ENCODE data around the gene ATAD5.
A peak's percentile ranks its signal among the peaks of the same experiment; 100 is the strongest.
"Not testable (repeated sequence)": the region's sequence is repeated elsewhere in the genome, so short reads cannot be mapped to it uniquely, and the experiment has no call there.

The ATAD5 gene

GRCh38 chr17:30812218-30813177, 19.3 kb upstream of the ATAD5 start:
- no peak for DNase-seq
- TF ChIP-seq POLR2A (IDR thresholded peaks at IDR 0.05; ENCODE audit: low read length) (no peak), GATA1 (IDR thresholded peaks at IDR 0.05; ENCODE audit: low read depth, low read length) (no peak)

DNA sequence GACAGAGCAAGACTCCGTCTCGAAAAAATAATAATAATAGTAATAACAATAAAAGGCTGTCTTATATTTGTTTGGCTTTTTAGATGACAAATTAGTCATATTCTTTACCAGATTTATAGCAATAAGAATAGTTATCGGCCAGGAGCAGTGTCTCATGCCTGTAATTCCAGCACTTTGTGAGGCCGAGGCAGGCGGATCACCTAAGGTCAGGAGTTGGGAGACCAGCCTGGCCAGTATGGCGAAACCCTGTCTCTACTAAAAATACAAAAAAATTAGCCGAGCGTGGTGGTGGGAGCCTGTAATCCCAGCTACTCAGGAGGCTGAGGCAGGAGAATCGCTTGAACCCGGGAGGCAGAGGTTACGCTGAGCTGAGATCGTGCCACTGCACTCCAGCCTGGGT, 17.5 kb upstream of the ATAD5 start:
- DNase-seq, result not testable (repeated sequence)

DNA sequence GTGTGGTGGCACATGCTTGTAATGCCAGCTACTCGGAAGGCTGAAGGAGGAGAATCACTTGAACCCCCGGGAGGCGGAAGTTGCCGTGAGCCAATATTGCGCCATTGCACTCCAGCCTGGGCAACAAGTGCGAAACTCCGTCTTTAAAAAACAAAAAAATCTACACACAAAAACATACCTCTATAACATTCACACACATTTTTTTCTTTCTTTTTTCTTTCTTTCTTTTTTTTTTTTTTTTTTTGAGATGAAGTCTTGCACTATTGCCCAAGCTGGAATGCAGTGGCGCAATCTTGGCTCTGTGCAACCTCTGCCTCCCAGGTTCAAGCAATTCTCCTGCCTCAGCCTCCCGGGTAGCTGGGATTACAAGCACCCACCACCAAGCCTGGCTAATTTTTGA, 16.9 kb upstream of the ATAD5 start:
- DNase-seq, result peak in 1 of 2 experiments; percentile 9

DNA sequence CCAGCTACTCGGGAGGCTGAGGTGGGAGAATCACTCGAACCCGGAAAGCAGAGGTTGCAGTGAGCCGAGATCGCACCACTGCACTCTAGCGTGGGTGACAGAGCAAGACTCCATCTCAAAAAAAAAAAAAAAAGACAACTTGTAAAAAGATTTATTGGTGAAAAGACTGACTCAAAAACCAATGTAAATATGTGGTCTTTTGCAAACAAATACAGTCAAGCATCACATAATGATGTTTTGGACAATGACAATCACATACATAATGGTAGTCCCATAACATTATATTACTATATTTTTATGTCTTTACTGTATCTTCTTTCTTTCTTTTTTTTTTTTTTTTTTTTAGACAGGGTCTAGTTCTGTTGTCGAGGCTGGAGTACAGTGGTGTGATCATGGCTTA, 15.6 kb upstream of the ATAD5 start:
- TF ChIP-seq POLR2A (IDR thresholded peaks at IDR 0.05; ENCODE audit: low read length) (no peak), GATA1 (IDR thresholded peaks at IDR 0.05; ENCODE audit: low read depth, low read length) (no peak)
- DNase-seq, result no peak

DNA sequence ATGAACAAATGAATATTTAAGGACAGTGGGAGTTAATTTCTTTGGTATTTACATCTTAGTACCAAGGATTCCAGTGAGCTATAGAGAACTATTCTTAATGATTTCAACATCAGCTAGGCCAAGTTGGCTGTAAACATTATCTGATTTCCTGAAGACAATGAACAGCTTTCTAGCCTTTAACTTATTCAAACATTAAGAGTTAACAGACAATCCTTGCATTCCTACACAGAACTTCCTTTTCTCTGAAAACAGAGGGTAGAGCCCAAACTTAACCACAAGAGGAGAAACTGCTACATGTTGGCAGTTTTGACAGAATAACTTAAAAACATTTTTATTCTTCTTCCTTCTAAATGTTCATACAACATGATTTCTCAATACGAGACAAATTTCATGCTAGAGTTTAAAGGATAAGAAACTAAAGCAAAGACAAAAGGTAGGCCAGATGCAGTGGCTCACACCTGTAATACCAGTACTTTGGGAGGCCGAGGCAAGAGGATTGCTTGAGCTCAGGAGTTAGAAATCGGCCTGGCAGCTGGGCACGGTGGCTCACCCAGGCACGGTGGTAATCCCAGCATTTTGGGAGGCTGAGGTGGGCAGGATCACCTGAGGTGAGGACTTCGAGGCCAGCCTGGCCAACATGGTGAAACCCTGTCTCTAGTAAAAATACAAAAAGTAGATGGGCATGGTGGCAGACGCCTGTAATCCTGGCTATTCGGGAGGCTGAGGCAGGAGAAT, 11.6 kb upstream of the ATAD5 start:
- TF ChIP-seq POLR2A (IDR thresholded peaks at IDR 0.05; ENCODE audit: low read length), result no peak
- TF ChIP-seq GATA1 (IDR thresholded peaks at IDR 0.05; ENCODE audit: low read depth, low read length), result no peak
- DNase-seq, result no peak

- peak; percentile 13 to 14 for DNase-seq
- TF ChIP-seq POLR2A (IDR thresholded peaks at IDR 0.05; ENCODE audit: low read length) (no peak), GATA1 (IDR thresholded peaks at IDR 0.05; ENCODE audit: low read depth, low read length) (no peak)
These were observed 9.7 kb upstream of the ATAD5 start for GRCh38 chr17:30821871-30822723.

DNA sequence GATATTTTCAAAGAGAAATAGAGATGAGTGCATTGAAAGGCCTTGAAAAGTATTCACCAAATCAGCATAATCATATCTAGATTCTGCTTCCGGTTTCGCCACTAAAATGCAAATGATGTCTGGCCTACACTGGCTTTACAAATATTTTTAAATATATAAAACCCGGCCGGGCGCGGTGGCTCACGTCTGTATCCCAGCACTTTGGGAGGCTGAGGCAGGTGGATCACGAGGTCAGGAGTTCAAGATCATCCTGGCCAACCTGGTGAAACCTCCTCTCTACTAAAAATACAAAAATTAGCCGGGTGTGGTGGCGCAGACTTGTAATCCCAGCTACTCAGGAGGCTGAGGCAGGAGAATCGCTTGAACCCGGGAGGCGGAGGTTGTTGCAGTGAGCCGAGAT, 8.8 kb upstream of the ATAD5 start:
- peak; percentile 32 to 38 for DNase-seq

- DNase-seq, result peak; percentile 62 to 82
- TF ChIP-seq GATA1 (IDR thresholded peaks at IDR 0.05; ENCODE audit: low read depth, low read length) (no peak), POLR2A (IDR thresholded peaks at IDR 0.05; ENCODE audit: low read length) (no peak)
These were observed 8.3 kb upstream of the ATAD5 start for GRCh38 chr17:30823421-30823820.

- TF ChIP-seq GATA1 (IDR thresholded peaks at IDR 0.05; ENCODE audit: low read depth, low read length), result no peak
- no peak for TF ChIP-seq POLR2A (IDR thresholded peaks at IDR 0.05; ENCODE audit: low read length)
- DNase-seq, result peak; percentile 63 to 68
These were observed 7.8 kb upstream of the ATAD5 start for GRCh38 chr17:30824002-30824355.

GRCh38 chr17:30824356-30825145, 7.2 kb upstream of the ATAD5 start, which contains the start of gene CRLF3:
TSS of gene CRLF3 (minus strand) at chr17:30824692. CDS start at chr17:30824651, 41 bp downstream.
- no peak for TF ChIP-seq GATA1 (IDR thresholded peaks at IDR 0.05; ENCODE audit: low read depth, low read length)
- TF ChIP-seq POLR2A (IDR thresholded peaks at IDR 0.05; ENCODE audit: low read length), result peak; percentile 67
- peak; percentile 93 to 95 for DNase-seq

GRCh38 chr17:30827082-30827481, 4.7 kb upstream of the ATAD5 start:
- no peak for DNase-seq
- TF ChIP-seq POLR2A (IDR thresholded peaks at IDR 0.05; ENCODE audit: low read length) (no peak), GATA1 (IDR thresholded peaks at IDR 0.05; ENCODE audit: low read depth, low read length) (no peak)

DNA sequence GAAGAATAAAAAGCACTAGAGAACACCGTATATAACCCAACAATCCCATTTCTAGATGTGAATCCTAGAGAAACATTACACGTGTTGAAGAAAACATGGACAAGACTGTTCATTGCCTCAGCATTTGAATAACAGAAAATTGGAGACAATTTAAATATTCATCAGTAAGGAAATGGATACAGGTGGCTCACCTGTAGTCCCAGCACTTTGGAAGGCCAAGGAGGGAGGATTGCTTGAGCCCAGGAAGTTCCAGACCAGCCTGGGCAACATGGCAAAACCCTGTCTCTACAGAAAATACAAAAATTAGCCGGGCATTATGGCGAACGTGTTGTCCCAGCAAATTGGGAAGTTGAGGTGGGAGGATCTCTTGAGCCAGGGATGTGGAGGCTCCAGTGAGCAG, 2.7 kb upstream of the ATAD5 start:
- no peak for DNase-seq
- no peak for TF ChIP-seq POLR2A (IDR thresholded peaks at IDR 0.05; ENCODE audit: low read length)
- no peak for TF ChIP-seq GATA1 (IDR thresholded peaks at IDR 0.05; ENCODE audit: low read depth, low read length)

GRCh38 chr17:30831257-30831656, 509 bp upstream of the ATAD5 start:
- TF ChIP-seq POLR2A (IDR thresholded peaks at IDR 0.05; ENCODE audit: low read length) (no peak), GATA1 (IDR thresholded peaks at IDR 0.05; ENCODE audit: low read depth, low read length) (no peak)
- peak; percentile 70 to 74 for DNase-seq
